Fibroblast of the aortic adventitia (primary cell): ENCODE measurements around the gene BCAS1. TPM values are rescaled to one million over a fixed set of nuclear protein-coding genes. Genes with fewer than 3 reads are reported as not detected.
"Not testable (repeated sequence)": the region's sequence is repeated elsewhere in the genome, so short reads cannot be mapped to it uniquely, and the experiment has no call there.

Source experiments
- DNase-seq: peaks from one replicate; pipeline ENCODE4 v3.0.0-alpha.2; 2010; ENCODE audit warnings: low read depth
- H3K4me3 ChIP-seq: 2 replicates; pipeline ENCODE4 v1.5.1; 2011; ENCODE audit warnings: low read depth, mild to moderate bottlenecking, control low read depth, low read length, moderate library complexity
- total RNA-seq: library from RNA; depleted of rRNA; stranded (reverse); fragments of >200 nt; gene quantifications from 2 replicates; pipeline ENCODE4 v1.2.3, GENCODE V29; 2012; ENCODE audit warnings: low replicate concordance
- TF ChIP-seq, protein P1 (sequence below): IDR thresholded peaks from 2 replicates; pipeline ENCODE4 v1.5.1; 2011; ENCODE audit warnings: mild to moderate bottlenecking, low read length, control low read depth, inconsistent platforms; ENCODE audit not compliant: insufficient read depth

Gene BCAS1
- total RNA-seq, 1 donor: 0.09 TPM

- no peak overlapping the region for H3K4me3 ChIP-seq
- DNase-seq: no peak
- TF ChIP-seq, protein P1, sequence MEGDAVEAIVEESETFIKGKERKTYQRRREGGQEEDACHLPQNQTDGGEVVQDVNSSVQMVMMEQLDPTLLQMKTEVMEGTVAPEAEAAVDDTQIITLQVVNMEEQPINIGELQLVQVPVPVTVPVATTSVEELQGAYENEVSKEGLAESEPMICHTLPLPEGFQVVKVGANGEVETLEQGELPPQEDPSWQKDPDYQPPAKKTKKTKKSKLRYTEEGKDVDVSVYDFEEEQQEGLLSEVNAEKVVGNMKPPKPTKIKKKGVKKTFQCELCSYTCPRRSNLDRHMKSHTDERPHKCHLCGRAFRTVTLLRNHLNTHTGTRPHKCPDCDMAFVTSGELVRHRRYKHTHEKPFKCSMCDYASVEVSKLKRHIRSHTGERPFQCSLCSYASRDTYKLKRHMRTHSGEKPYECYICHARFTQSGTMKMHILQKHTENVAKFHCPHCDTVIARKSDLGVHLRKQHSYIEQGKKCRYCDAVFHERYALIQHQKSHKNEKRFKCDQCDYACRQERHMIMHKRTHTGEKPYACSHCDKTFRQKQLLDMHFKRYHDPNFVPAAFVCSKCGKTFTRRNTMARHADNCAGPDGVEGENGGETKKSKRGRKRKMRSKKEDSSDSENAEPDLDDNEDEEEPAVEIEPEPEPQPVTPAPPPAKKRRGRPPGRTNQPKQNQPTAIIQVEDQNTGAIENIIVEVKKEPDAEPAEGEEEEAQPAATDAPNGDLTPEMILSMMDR: no peak
Observed at GRCh38 chr20:54019585-54019984, 50.8 kb downstream of the BCAS1 start.

DNA sequence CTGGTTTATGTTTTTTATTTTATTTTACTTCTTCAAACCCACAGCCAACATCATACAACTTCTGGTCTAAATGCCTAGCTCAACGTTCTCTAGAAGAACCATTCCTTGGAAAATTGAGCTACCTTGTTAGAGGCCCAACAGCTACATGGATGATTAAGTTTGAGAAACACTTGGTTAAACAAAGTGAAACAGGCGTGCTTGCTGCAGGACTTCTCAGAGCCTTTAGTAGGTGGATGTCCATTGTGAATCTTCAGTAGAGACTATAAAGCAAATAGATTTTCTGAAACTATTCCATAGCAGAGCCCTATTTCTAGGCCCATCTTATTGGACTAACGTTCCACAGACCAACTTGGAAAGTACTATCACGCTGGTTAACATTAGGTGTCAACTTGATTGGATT, 51.3 kb downstream of the BCAS1 start:
- TF ChIP-seq, protein P1: no peak
- H3K4me3 ChIP-seq: no peak overlapping the region
- DNase-seq: no peak

DNA sequence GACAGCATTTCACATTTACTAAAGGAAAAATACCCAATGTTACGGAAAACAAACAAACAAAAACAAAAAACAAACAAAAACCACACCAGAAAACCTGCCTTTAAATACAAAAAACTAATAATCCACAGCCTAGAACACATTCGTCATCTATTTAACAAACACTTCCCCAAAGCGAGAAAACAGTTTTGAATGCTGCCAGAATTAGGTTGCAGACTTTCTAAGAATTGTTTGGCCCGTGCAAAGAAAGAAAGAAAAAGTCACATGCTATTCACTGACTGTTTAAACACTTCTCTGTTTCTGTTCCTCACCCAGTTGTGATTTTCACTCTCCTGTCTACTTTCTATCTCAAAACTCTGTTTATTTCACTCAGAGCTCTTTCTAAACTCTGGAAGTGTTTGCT, 52.5 kb downstream of the BCAS1 start:
- no peak for DNase-seq
- TF ChIP-seq, protein P1: no peak
- H3K4me3 ChIP-seq: no peak overlapping the region

GRCh38 chr20:54015496-54015895, 54.9 kb downstream of the BCAS1 start:
- TF ChIP-seq, protein P1: no peak

DNA sequence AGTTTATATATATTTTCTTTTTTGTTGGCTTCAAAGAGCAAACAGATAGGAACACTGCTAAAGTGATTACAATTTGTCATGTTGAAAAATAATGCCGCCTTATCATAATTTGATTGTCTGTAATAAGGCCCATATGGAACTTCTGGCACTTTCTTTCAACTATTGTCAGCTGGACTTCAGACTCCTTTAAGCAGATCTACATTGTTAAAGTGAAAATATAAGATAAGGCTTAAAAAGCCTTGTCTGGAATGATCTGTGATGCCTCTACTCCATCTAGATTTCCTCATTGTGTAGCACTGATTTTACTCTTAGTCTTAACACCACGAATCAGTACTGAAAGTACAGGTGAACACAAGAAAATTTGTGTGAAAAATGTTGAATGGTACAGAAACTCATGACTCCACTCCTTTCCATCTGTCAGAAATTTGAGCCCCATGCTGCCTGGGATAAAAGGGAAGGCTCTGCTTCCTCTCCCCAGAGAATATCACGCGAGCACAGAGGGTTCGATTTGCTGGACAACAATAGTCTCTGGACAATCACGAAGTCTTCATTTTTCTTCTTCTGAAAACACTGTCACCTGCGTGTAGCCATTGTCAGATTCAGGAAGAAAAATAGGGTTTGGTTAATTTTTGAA, 56.0 kb downstream of the BCAS1 start:
- no peak overlapping the region for H3K4me3 ChIP-seq
- peak; percentile 6 for DNase-seq

More at GRCh38 chr20:54015496-54015895, 54.9 kb downstream of the BCAS1 start:
- DNase-seq: no peak
- H3K4me3 ChIP-seq: no peak overlapping the region

GRCh38 chr20:54013471-54013870, 56.9 kb downstream of the BCAS1 start:
- no peak overlapping the region for H3K4me3 ChIP-seq
- DNase-seq: no peak
- TF ChIP-seq, protein P1: no peak

More for the DNA sequence above, 56.0 kb downstream of the BCAS1 start:
- TF ChIP-seq, protein P1: no peak

DNA sequence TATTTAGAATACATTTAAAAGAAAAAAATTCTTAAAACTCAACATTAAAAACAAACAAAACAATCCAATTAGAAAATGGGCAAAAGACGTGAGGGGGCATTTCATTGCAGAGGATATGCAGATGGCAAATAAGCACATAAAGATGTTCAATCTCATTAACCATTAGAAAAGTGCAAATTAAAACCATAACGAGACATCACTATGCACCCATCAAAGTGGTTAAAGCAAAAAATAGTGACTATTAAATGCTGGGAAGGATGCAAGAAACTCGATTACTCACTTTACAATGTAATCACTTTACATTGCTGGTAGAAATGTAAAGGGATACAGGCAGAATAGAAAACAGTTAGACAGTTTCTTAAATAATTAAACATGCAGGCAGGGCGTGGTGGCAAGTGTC, 59.0 kb downstream of the BCAS1 start:
- no peak overlapping the region for H3K4me3 ChIP-seq
- no peak for DNase-seq
- TF ChIP-seq, protein P1: no peak

DNA sequence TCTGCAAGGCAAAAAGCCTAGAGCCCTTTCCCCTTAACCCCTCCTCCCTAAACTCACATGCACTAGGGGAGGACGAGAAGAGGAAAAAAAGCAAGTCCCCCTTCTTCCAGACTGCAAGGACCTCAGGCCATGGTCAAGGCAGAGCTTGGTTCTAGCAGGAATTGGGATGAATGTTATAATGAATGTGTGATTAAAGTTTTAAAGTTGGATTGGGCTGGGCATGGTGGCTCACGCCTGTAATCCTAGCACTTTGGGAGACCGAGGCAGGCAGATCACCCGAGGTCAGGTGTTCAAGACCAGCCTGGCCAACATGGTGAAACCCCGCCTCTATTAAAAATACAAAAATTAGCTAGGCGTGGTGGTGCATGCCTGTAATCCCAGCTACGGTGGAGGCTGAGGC, 64.2 kb downstream of the BCAS1 start:
- not testable (repeated sequence) for DNase-seq, H3K4me3 ChIP-seq
